GM19238 (cell line): Measurements from ENCODE around the gene LAD1.
A peak's percentile ranks its signal among the peaks of the same experiment; 100 is the strongest.

ENCODE experiments used
- DNase-seq: peaks from one replicate; pipeline ENCODE4 v3.0.0; 2011; ENCODE audit warnings: low spot score; ENCODE audit not compliant: insufficient read length

LAD1 gene

GRCh38 chr1:201419256-201419655 lies 20.1 kb upstream of the LAD1 start:
- DNase-seq: no peak

- no peak for DNase-seq
Measured at GRCh38 chr1:201418461-201418860, 19.3 kb upstream of the LAD1 start.

- no peak for DNase-seq
Measured at GRCh38 chr1:201414051-201414738, 15.1 kb upstream of the LAD1 start.

DNA sequence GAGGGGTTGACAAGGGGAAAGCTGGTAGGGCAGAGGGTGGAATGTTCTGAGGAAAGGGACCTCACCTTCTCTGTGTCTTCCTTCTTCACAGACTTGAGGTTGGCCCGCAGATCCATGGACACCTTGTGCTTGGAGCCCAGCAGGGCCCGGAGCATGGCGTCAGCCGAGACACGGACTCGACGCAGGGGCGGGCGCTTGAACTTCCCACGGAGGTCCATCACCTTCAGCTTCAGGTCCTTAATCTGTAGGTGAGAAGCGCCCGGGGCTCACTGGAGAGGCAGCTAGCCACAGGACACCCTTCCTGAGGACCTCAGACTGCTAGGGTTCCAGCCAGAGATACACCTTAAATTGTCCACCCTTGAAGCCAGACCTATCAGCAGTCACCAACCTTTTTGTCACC lies 12.2 kb upstream of the LAD1 start:
- no peak for DNase-seq

- no peak for DNase-seq
Measured at GRCh38 chr1:201409440-201409839, 10.3 kb upstream of the LAD1 start.

DNA sequence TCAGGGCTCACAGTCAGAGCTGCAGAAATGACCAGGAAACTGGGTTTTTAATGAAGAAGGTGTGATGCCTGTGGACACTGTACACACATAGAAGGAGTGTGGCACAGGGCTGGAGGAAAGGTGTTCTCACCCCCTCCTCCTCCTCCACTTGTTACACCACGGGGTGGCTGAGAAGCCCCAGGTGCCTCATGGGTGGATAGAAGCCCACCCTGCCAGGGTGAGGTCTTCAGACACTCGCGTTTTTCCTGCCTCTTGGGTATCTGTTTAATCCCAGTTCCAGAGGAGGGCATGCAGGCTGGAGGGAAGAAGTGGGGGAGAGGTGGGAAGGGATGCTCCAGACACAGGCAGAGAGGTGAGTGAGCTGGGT lies 9.7 kb upstream of the LAD1 start:
- no peak for DNase-seq

GRCh38 chr1:201408176-201408833 lies 9.2 kb upstream of the LAD1 start:
- peak; percentile 84 for DNase-seq

GRCh38 chr1:201406831-201407406 lies 7.8 kb upstream of the LAD1 start:
- no peak for DNase-seq

GRCh38 chr1:201405484-201405831 lies 6.3 kb upstream of the LAD1 start:
- no peak for DNase-seq

GRCh38 chr1:201404722-201405483 lies 5.8 kb upstream of the LAD1 start:
- no peak for DNase-seq

- peak; percentile 34 for DNase-seq
Measured at GRCh38 chr1:201404055-201404454, 4.9 kb upstream of the LAD1 start.

- no peak for DNase-seq
Measured at GRCh38 chr1:201403359-201403758, 4.2 kb upstream of the LAD1 start.

DNA sequence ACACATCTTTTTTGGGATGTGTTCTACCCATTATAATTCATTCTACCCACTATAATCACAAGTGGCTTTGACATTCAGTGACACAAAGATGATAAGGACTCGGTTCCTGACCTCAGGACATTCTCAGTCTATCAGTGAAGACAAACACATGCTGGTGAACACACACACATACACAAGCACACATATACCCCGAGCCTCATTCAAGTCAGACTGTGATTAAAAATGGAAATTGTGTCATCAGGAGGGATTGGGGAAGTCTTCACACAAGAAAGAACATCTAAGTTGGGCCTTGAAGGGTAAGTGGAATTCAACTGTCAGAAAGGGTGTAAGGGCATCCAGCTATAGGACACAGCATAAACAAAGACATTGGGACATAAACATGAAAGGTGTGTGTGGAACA lies 2.6 kb upstream of the LAD1 start:
- DNase-seq: no peak

DNA sequence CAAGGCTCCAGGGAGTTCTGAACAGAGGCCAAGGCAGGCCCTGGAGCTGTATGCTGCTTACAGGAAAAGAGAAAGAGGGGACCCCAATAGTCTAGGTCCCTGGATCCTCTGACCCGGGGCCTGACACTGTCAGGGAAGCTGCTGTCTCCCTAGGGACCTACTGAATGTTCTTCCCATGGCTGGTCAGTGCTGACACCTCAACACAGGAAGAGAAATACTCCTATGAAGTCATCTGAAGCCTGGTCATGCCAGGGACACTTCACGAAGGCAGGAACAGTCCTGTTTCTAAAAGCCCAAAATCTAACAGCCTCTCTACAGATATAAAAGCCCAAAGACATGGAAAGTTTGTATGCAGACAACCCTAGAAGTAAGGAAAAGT lies 1.7 kb upstream of the LAD1 start:
- no peak for DNase-seq

- DNase-seq: no peak
Measured at GRCh38 chr1:201400212-201400851, 1.2 kb upstream of the LAD1 start.

GRCh38 chr1:201399352-201400126 lies 415 bp upstream of the LAD1 start:
- no peak for DNase-seq

- DNase-seq: no peak
Measured at GRCh38 chr1:201397675-201398074, 1.4 kb downstream of the LAD1 start.

DNA sequence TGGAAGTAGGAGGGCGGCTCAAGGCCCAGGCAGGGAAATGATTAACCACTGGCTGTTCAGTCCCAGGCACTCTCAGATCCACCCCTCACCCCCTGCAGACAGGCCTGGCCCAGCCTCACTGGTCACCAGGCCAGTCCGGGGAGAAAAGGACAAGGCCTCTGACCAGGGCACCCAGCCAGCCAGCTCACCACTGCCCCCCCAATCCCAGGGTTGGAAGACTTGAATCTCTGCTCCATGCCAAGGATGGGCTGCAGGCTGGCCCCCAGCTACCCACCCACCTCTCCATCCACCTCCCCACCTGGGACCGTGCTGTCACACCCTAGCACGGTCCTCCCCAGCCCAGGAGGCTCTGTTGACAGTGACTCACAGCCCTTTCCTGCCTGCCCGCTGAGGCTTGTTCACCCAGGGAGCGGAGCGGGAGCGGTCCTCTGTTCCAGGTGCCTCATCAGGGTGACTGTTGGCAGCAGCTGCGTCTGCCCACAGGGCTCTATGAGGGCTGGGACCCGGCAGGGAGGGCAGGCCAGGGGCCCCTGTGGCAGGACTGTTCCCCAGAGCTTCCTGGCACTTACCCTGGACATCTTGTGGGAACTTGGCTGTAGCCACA lies 2.2 kb downstream of the LAD1 start:
- DNase-seq: no peak

DNA sequence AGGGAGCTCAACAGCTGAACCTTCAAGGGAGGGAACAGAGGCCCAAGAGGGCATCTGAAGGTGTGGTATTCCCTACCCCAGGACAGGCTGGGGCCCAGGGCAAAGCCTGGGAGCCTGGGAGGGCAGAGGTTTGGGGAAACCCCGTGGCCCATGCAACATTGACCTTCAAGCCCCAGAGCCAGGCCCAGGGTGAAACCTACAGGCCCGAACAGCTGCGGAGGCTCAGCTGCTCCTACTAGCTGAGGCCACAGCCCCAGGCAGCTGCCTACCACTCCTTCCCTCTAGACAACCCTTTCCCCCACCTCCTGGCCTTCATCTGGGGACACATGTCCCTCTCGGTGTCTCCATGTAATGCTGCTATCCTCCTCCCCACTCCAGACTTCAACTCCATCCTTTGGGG lies 3.2 kb downstream of the LAD1 start:
- DNase-seq: no peak

DNA sequence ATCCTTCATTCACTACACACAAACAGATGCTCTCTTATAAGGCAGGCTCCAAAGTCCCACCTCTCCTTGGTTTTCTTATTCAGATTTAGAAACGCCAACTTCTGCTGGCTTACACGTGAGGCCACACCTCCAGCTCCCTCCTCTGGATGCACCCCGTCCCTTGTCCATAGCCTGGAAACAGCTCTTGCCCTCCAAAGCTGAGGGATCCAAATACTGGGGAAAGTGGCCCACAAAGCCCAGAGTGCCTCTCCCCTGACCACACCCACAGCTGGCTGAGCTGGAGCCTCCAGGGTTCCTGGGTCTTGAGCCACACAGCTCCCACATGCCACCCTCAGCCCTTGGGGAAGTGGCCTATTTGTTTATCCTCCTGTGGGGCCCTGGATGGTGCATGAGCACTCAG lies 4.5 kb downstream of the LAD1 start:
- DNase-seq: no peak

GRCh38 chr1:201393076-201393475 lies 6.0 kb downstream of the LAD1 start:
- DNase-seq: no peak
